ENCODE measurements around the gene MED26. TPM values are rescaled to one million over a fixed set of nuclear protein-coding genes. Genes with fewer than 3 reads are reported as not detected.
A peak's percentile ranks its signal among the peaks of the same experiment; 100 is the strongest.

The MED26 gene
- total and polyA plus RNA-seq, 2 of the 13 experiments (the other 11 are each of a cell fraction or from before 2014, with no cell fraction given) = 3.5 to 3.8 TPM

DNA sequence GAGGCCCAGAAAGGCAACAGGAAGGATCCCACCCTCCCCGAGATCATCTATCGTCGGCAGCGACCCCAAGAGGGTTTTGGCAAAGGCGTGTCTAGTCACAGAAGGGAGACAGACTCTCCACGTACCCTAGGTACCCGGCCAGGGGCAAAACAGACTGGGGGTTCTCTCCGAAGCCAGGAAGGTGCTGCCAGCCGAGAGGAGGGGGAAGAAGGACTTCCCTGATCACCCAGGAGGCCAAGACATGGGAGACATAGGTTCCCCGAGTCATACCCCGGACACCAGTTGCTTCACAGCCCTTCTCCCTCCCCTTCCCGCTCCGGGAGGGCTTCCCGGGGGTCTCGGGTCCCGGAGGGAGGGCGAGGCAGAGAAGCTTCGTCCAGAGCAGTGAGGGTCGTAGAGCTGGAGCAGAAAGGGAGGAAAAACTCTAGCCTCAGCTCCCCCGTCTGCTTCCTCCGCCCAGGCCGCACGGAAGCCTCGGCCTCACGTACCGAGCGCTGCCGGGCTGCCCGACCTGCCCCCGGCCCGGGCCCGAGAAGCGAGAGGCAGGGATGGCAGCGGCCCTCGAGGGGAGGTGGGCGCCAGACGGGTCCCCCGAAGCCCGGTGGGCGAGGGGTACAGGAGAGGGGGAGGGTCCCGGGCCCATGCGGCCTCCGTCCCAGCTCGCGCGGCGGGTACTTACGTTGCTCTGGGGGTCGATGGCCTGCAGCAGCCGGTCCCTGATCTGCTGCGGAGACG, 644 bp downstream of the MED26 start (continued):
- TF ChIP-seq, protein P1, sequence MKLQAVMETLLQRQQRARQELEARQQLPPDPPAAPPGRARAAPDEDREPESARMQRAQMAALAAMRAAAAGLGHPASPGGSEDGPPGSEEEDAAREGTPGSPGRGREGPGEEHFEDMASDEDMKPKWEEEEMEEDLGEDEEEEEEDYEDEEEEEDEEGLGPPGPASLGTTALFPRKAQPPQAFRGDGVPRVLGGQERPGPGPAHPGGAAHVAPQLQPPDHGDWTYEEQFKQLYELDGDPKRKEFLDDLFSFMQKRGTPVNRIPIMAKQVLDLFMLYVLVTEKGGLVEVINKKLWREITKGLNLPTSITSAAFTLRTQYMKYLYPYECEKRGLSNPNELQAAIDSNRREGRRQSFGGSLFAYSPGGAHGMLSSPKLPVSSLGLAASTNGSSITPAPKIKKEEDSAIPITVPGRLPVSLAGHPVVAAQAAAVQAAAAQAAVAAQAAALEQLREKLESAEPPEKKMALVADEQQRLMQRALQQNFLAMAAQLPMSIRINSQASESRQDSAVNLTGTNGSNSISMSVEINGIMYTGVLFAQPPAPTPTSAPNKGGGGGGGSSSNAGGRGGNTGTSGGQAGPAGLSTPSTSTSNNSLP (IDR thresholded peaks at IDR 0.05; ENCODE audit: low read depth, low read length) = no peak
- TF ChIP-seq HDAC1 (CRISPR knock-in tag; IDR thresholded peaks at IDR 0.05) (peak; percentile 33), CREB3 (CRISPR knock-in tag; IDR thresholded peaks at IDR 0.05) (no peak), NONO (IDR thresholded peaks at IDR 0.05) (no peak), NONO (CRISPR knock-in tag; conservative IDR thresholded peaks at IDR 0.05) (no peak), MEF2D (CRISPR knock-in tag; IDR thresholded peaks at IDR 0.05) (no peak), ZNF570 (CRISPR knock-in tag; IDR thresholded peaks at IDR 0.05; ENCODE audit: borderline replicate concordance) (no peak), ZBTB3 (CRISPR knock-in tag; IDR thresholded peaks at IDR 0.05; ENCODE audit: borderline replicate concordance, low read depth) (no peak), KDM5B (CRISPR knock-in tag; IDR thresholded peaks at IDR 0.05; ENCODE audit: borderline replicate concordance) (0 out of 2 replicates have a peak, but pooled peaks have one; percentile 43), NFE2 (CRISPR knock-in tag; IDR thresholded peaks at IDR 0.05) (no peak), ZNF550 (CRISPR knock-in tag; IDR thresholded peaks at IDR 0.05; ENCODE audit: borderline replicate concordance) (0 out of 2 replicates have a peak, but pooled peaks have one; percentile 51), ZNF556 (CRISPR knock-in tag; IDR thresholded peaks at IDR 0.05; ENCODE audit: borderline replicate concordance) (no peak), ZFY (CRISPR knock-in tag; IDR thresholded peaks at IDR 0.05) (peak; percentile 97), HOXA3 (CRISPR knock-in tag; IDR thresholded peaks at IDR 0.05) (no peak), SIX4 (CRISPR knock-in tag; IDR thresholded peaks at IDR 0.05) (no peak), ZNF367 (CRISPR knock-in tag; IDR thresholded peaks at IDR 0.05; ENCODE audit: borderline replicate concordance) (no peak), SIN3B (IDR thresholded peaks at IDR 0.05; ENCODE audit: low read length) (no peak), KDM4B (CRISPR knock-in tag; IDR thresholded peaks at IDR 0.05) (no peak), PHF20 (CRISPR knock-in tag; IDR thresholded peaks at IDR 0.05) (no peak), ZNF766 (CRISPR knock-in tag; IDR thresholded peaks at IDR 0.05; ENCODE audit: borderline replicate concordance) (no peak), TAF1 (CRISPR knock-in tag; IDR thresholded peaks at IDR 0.05) (peak; percentile 33)
- TF ChIP-seq, protein P2, sequence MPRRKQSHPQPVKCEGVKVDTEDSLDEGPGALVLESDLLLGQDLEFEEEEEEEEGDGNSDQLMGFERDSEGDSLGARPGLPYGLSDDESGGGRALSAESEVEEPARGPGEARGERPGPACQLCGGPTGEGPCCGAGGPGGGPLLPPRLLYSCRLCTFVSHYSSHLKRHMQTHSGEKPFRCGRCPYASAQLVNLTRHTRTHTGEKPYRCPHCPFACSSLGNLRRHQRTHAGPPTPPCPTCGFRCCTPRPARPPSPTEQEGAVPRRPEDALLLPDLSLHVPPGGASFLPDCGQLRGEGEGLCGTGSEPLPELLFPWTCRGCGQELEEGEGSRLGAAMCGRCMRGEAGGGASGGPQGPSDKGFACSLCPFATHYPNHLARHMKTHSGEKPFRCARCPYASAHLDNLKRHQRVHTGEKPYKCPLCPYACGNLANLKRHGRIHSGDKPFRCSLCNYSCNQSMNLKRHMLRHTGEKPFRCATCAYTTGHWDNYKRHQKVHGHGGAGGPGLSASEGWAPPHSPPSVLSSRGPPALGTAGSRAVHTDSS (CRISPR knock-in tag; conservative IDR thresholded peaks at IDR 0.05) = no peak
- TF ChIP-seq, protein P3, sequence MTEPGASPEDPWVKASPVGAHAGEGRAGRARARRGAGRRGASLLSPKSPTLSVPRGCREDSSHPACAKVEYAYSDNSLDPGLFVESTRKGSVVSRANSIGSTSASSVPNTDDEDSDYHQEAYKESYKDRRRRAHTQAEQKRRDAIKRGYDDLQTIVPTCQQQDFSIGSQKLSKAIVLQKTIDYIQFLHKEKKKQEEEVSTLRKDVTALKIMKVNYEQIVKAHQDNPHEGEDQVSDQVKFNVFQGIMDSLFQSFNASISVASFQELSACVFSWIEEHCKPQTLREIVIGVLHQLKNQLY (CRISPR knock-in tag; IDR thresholded peaks at IDR 0.05) = no peak
- TF ChIP-seq, protein P4, sequence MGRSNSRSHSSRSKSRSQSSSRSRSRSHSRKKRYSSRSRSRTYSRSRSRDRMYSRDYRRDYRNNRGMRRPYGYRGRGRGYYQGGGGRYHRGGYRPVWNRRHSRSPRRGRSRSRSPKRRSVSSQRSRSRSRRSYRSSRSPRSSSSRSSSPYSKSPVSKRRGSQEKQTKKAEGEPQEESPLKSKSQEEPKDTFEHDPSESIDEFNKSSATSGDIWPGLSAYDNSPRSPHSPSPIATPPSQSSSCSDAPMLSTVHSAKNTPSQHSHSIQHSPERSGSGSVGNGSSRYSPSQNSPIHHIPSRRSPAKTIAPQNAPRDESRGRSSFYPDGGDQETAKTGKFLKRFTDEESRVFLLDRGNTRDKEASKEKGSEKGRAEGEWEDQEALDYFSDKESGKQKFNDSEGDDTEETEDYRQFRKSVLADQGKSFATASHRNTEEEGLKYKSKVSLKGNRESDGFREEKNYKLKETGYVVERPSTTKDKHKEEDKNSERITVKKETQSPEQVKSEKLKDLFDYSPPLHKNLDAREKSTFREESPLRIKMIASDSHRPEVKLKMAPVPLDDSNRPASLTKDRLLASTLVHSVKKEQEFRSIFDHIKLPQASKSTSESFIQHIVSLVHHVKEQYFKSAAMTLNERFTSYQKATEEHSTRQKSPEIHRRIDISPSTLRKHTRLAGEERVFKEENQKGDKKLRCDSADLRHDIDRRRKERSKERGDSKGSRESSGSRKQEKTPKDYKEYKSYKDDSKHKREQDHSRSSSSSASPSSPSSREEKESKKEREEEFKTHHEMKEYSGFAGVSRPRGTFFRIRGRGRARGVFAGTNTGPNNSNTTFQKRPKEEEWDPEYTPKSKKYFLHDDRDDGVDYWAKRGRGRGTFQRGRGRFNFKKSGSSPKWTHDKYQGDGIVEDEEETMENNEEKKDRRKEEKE (IDR thresholded peaks at IDR 0.05) = no peak
